HTR-8/SVneo (cell line): Measurements from ENCODE around the gene RASD1.

Source experiments
- DNase-seq: peaks from one replicate; pipeline ENCODE4 v3.0.0; 2011; ENCODE audit warnings: low spot score, mixed read lengths; ENCODE audit not compliant: insufficient read length
- FAIRE-seq: peaks from 2 replicates; lab custom pipeline; 2011; peaks lifted over from hg19 to GRCh38; lab: Jason Lieb, UNC

Gene RASD1

DNA sequence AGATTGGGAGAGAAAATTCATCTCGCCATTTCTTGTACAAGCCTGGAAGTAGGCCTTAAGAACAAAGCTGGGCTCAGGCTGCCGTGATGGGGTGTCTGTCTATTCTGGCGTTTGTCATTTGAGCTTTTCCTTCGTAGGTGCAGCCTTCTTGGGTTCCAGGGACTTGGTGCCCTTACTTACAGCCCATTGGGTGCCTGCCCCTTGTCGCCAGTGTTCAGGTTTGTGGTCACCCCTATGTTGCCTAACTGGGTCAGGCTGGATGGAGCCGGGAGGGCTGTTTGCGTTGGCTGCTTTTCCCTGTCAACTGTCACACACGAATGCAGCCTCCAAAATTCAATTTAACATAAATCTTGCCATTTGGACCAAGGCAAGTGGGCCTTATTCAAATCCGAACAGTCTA, 43.1 kb downstream of the RASD1 start:
- no peak for FAIRE-seq
- no peak for DNase-seq

DNA sequence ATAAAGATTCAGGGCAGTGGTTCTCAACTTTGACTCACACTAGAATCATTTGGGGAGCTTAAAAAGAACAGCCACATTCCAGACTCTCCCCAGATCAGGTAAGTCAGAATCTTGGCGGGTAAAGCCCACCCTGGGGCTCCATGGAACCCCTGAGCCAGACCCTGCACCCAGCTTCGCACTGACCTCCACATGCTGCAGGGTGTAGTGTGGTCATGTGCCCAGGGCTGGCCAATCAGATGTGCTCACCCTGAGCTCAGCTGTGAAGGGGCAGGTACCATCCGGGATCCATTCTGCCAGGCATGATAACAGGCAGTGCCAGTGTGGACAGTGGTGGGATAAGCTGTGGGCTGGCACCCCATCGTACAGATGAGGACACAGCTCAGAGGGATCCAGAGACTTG, 47.5 kb downstream of the RASD1 start:
- DNase-seq (no peak), FAIRE-seq (no peak)

DNA sequence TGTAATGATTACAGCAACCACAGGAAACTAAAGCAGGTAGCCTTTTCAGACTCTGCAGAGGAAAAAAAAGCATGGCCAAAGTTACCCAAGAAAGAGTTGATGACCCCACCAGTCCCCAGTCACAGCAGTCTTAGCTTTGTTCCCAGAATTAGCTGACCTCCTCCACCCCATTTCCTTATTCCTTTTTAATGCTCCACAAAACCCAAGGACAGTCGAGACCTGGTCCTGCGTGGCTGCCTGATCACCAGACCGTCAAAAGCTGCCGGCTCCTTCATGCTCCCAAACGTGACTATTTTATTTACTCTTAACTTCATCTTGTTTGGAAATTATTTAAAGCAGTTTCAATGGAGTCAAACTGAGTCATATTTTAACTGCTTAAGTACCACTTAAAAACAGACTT, 48.1 kb downstream of the RASD1 start:
- DNase-seq (no peak), FAIRE-seq (no peak)

DNA sequence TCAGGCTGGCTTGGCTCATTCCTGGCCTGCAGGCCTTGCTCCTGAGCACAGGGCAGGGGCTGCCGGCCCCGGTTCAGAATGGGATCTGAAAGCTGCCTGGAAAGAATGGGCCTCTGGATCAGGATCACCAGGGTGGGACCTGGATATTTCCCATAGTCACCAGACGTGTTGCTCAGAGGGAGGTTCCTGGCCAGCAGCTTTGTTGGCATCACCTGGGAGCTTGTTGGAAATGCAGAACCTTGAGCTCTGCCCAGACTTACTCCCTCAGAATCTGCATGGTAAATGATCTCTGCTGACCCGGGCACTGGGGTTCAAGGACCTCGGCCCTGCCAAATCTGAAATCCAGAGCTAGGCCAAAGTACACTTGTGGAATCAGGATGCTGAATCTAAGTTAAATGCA, 48.9 kb downstream of the RASD1 start:
- no peak for DNase-seq
- FAIRE-seq, result no peak

DNA sequence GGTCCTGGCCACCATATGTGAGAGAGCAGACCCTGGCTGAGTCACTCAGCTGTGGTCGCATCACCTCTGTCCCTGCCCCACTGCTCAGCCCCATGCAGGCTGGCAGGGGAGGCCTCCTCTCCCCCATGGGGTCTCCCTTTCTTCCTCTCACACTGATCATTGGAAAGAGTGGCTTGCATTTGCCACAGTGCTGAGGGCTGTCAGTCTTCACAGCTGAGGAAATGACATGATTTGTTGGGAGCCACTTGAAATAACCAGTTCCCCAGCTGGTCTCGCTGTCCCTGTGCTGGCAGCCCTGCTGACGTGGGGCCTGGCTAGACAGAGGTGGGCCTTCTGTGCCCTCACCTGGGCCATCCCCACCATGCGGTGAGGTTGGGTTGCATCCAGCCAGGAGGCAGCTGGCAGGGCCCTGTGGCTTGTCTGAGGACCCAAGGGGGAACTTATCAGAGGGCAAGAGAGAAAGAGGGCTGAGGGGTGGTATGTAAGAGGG, 49.5 kb downstream of the RASD1 start:
- no peak for FAIRE-seq
- peak; percentile 54 for DNase-seq

- DNase-seq (peak; percentile 96), FAIRE-seq (peak; percentile 92)
Measured at GRCh38 chr17:17445925-17446665, 50.1 kb downstream of the RASD1 start.

DNA sequence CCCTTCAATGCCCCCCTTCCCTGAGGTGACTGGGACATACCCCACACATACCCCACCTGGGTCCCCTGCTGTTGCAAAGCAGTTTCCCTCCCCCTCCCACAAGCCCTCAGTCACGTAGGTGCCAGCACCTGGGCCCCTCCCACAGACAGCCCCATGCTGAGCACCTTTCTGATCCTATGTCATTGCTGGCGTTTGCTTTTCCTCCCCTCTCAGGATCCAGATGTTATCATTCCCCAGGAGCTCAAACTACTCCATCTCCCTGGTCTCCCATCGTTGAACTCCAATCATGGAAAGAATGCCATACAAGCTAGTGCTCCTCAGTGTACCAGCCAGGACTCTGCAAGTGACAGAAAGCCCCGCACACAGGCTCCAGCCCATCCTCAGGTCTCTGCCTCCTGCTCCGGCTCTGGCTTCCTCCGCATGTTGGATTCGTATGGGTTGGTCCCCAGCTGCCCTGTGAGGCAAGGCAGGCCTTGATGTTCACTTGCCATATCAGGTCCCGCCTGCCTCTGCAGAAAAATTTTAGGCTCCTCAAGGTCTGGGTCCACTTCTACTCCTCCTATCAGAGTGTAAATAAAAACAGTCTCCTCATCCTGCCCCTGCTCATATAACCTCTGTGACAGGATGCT, 50.8 kb downstream of the RASD1 start:
- FAIRE-seq, result no peak

More for the DNA sequence above, 50.8 kb downstream of the RASD1 start:
- DNase-seq, result no peak
